PC-9 (cell line): ENCODE data around the gene PPP2R5C. TPM values are rescaled to one million over a fixed set of nuclear protein-coding genes. Genes with fewer than 3 reads are reported as not detected.

ENCODE experiments used
- BruUV-seq: library from RNA; stranded (reverse); fragments of 400-500 nt; replicated peaks from 2 replicates; lab custom pipeline; 2021; lab: Mats Ljungman, UMichigan
- CTCF ChIA-PET: fragments of 300-600 bp; sonication (Branson Sonifier 250); formaldehyde crosslinking; loops from one replicate; lab custom pipeline; 2022; ENCODE audit warnings: antibody characterized with exemption; lab: Charles Lee
- POLR2A ChIA-PET: fragments of 300-600 bp; sonication (Branson Sonifier 250); formaldehyde crosslinking; loops from one replicate; lab custom pipeline; 2022; ENCODE audit warnings: antibody characterized with exemption; ENCODE audit not compliant: unreplicated experiment; lab: Charles Lee
- DNase-seq, 2 experiments: peaks; one replicate each; pipeline versions ENCODE4 v3.0.0 to v3.0.0-alpha.2; 2015 to 2022; ENCODE audit warnings: mixed read lengths in 1 of 2
- H2AFZ ChIP-seq: fragments of 200-600 bp; sonication (generic); 2 replicates; pipeline ENCODE4 v1.8.1; 2017; ENCODE audit warnings: antibody characterized with exemption
- H3F3A ChIP-seq: fragments of 200-600 bp; sonication (generic); 2 replicates; pipeline ENCODE4 v1.8.1; 2017; ENCODE audit warnings: antibody characterized with exemption, mild to moderate bottlenecking, low read depth; ENCODE audit not compliant: insufficient read depth
- H3K27ac ChIP-seq: fragments of 200-600 bp; sonication (generic); 2 replicates; pipeline ENCODE4 v1.6.1; 2016; ENCODE audit warnings: mixed run types
- H3K27me3 ChIP-seq: fragments of 200-600 bp; sonication (generic); 2 replicates; pipeline ENCODE4 v1.6.1; 2016; ENCODE audit warnings: low read depth, mixed run types; ENCODE audit not compliant: insufficient read depth
- H3K36me3 ChIP-seq: fragments of 200-600 bp; sonication (generic); 2 replicates; pipeline ENCODE4 v1.6.1; 2016; ENCODE audit warnings: low read depth, mixed run types
- H3K4me1 ChIP-seq: fragments of 200-600 bp; sonication (generic); replicated peaks from 2 replicates; pipeline ENCODE4 v1.6.1; 2016; ENCODE audit warnings: mixed run types; ENCODE audit not compliant: insufficient read depth
- H3K4me2 ChIP-seq: fragments of 200-600 bp; sonication (generic); 2 replicates; pipeline ENCODE4 v1.6.1; 2017; ENCODE audit warnings: mixed run types
- H3K4me3 ChIP-seq: fragments of 200-600 bp; sonication (generic); 2 replicates; pipeline ENCODE4 v1.6.1; 2016; ENCODE audit warnings: mixed run types
- H3K79me2 ChIP-seq: fragments of 200-600 bp; sonication (generic); 2 replicates; pipeline ENCODE4 v1.6.1; 2017; ENCODE audit warnings: low read depth, mixed run types
- H3K9me2 ChIP-seq: fragments of 200-600 bp; sonication (generic); 2 replicates; pipeline ENCODE4 v1.8.1; 2017; ENCODE audit warnings: mild to moderate bottlenecking; ENCODE audit not compliant: insufficient read depth
- H3K9me3 ChIP-seq: fragments of 200-600 bp; sonication (generic); 2 replicates; pipeline ENCODE4 v1.8.1; 2016; ENCODE audit warnings: low read depth; ENCODE audit not compliant: insufficient read depth
- H4K20me1 ChIP-seq: fragments of 200-600 bp; sonication (generic); 2 replicates; pipeline ENCODE4 v1.8.1; 2017; ENCODE audit not compliant: insufficient read depth
- CTCF ChIP-seq: fragments of 200-600 bp; sonication (generic); conservative IDR thresholded peaks from 2 replicates; pipeline ENCODE4 v1.6.1; 2017; ENCODE audit warnings: mixed run types, antibody characterized with exemption, mild to moderate bottlenecking, moderate library complexity
- EZH2 ChIP-seq: fragments of 200-600 bp; sonication (generic); IDR thresholded peaks from 2 replicates; pipeline ENCODE4 v1.8.0; 2017; ENCODE audit warnings: antibody characterized with exemption, low read depth
- intact Hi-C: fragments of 100-400 bp; cut with micrococcal nuclease; formaldehyde crosslinking; loops from one replicate; pipeline ENCODE4 v1.10.0; 2022; ENCODE audit not compliant: unreplicated experiment
- total RNA-seq: library from RNA; stranded (reverse); gene quantifications from 2 replicates; pipeline ENCODE4 v1.2.3, GENCODE V29; 2021

The PPP2R5C gene
- total RNA-seq, 1 experiment from 2014 or later: 401 TPM

GRCh38 chr14:101730626-101731186, 30.8 kb upstream of the PPP2R5C start:
- no peak for DNase-seq
- Histone ChIP-seq H3K4me2 (peak overlapping the region; percentile 86), H3K36me3 (no peaks in the 10 kb centered on the region), H3K4me1 (peaks cover 50% of the 10 kb centered on the region), H3K4me3 (peak overlapping the region; percentile 54), H3K79me2 (peaks cover 13% of the 10 kb centered on the region), H3K9me2 (no peaks in the 10 kb centered on the region; the same call in 1 of the 2 replicates), H3K27ac (peak overlapping the region; percentile 92), H3K27me3 (no peaks in the 10 kb centered on the region), H2AFZ (peak overlapping the region; percentile 22), H3F3A (peaks cover 44% of the 10 kb centered on the region), H4K20me1 (no peaks in the 10 kb centered on the region), H3K9me3 (peaks cover 12% of the 10 kb centered on the region)
- BruUV-seq: TSS peak; percentile 74
- intact Hi-C loops: loop anchor here (1.0 kb wide), 5 partner anchors 20 to 298 kb away; no protein-coding TSS in a partner anchor
- ChIA-PET POLR2A (interaction anchor here (0.5 to 2.0 kb wide), 10 partner anchors 21 to 1194 kb away, joined by 4 to 44 read pairs (median 7); no protein-coding TSS in a partner anchor), CTCF (interaction anchor here (0.6 to 1.5 kb wide), 8 partner anchors 20 to 922 kb away, joined by 3 to 12 read pairs (median 4); no protein-coding TSS in a partner anchor)
- TF ChIP-seq EZH2 (no peak), CTCF (no peak)

DNA sequence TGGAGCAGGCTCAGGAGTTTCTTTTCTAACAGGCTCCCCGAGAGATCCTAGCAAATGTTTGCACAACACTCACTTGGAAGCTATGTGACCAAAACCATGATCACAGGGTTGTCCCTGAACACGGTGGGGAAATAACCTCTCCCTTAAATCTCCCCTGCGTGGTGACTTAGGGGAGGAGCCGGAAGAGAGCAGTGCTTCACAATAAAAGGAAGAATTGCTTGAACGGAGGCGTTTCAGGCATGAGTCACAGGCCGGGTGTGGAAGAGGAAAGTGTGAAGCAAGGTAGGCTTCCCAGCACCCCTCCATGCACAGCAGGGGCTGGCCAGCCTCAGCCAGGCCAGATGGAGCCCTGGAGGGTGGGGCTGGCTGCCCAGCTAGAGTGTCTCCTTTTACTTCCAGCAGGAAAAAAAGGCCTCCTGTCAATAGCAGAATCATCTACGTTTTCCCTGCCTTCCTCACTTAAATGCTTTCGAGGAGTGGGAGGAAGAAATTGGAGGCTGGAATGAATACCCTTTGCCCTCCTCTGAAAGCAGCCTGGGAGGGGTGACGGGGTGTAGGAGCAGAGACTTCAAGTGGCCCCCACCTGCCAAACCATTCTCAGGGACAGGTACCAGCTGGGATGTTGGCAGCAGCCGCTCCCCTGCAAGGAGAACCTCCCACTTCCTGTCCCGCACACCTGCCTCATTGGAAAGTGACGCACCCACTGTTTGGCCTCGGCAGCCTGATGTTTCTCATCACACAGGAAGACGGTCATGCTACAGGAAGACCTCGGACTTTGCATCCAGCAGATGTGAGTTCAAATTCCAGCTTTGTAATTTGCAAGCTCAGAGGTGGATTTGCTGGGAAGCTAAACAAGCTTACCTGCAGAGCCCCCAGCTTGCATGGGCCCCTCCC, 30.1 kb upstream of the PPP2R5C start:
- no TSS peak for BruUV-seq
- H3K36me3 ChIP-seq: no peaks in the 10 kb centered on the region

More for the DNA sequence above, 30.1 kb upstream of the PPP2R5C start:
- H3K79me2 ChIP-seq: peaks cover 13% of the 10 kb centered on the region
- TF ChIP-seq EZH2 (no peak), CTCF (no peak)
- no peaks in the 10 kb centered on the region for H4K20me1 ChIP-seq
- peaks cover 44% of the 10 kb centered on the region for H3F3A ChIP-seq
- CTCF ChIA-PET: interaction anchor here (0.6 to 1.5 kb wide), 8 partner anchors 21 to 217 kb away, joined by 3 to 12 read pairs (median 4); no protein-coding TSS in a partner anchor
- POLR2A ChIA-PET: interaction anchor here (0.5 to 2.0 kb wide), 10 partner anchors 21 to 1193 kb away, joined by 4 to 44 read pairs (median 4); no protein-coding TSS in a partner anchor
- H3K27ac ChIP-seq: peak overlapping the region; percentile 92
- peak overlapping the region; percentile 45 for H2AFZ ChIP-seq
- H3K27me3 ChIP-seq: no peaks in the 10 kb centered on the region
- no peaks in the 10 kb centered on the region; the same call in 1 of the 2 replicates for H3K9me2 ChIP-seq
- peak overlapping the region; percentile 54 for H3K4me3 ChIP-seq
- peak overlapping the region; percentile 86 for H3K4me2 ChIP-seq
- peak; percentile 98 to 100 for DNase-seq
- intact Hi-C loops: loop anchor here (1.0 kb wide), 5 partner anchors 21 to 297 kb away; no protein-coding TSS in a partner anchor
- peaks cover 12% of the 10 kb centered on the region for H3K9me3 ChIP-seq
- peaks cover 50% of the 10 kb centered on the region for H3K4me1 ChIP-seq
